ENCODE results near the gene MKNK1. TPM values are rescaled to one million over a fixed set of nuclear protein-coding genes. Genes with fewer than 3 reads are reported as not detected.
A peak's percentile ranks its signal among the peaks of the same experiment; 100 is the strongest.

The MKNK1 gene
- total RNA-seq, 1 donor from 2014 or later, result 77.6 TPM

DNA sequence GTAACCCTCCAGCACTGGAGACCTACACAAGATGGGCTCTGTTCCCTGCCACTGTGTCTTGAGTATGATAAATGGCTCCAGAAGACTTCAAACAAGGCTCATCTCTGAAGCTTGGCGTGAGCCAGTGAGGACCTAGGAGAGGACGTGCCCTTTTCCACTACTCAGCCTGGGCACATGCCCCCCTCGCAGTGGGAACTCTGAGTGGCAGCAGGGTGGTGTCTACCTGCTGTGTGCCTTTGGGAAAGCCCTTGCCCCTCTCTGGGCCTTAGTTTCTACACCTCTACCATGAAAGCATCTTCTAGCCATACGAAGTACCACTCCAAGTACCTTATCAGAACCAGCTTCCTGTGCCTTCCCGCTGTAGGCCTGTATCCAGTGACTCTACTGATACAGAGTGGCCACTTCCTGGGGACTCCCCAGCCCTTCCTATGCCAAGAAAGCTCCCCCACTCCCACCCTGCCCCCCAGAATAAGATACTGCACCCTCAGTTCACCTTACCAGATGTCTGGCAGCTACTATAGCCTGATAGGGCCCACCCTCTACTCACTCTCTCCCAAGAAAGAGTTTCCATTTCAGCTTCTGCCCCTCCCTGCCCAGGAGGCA lies 15.7 kb upstream of the MKNK1 start:
- TF ChIP-seq, protein P1, sequence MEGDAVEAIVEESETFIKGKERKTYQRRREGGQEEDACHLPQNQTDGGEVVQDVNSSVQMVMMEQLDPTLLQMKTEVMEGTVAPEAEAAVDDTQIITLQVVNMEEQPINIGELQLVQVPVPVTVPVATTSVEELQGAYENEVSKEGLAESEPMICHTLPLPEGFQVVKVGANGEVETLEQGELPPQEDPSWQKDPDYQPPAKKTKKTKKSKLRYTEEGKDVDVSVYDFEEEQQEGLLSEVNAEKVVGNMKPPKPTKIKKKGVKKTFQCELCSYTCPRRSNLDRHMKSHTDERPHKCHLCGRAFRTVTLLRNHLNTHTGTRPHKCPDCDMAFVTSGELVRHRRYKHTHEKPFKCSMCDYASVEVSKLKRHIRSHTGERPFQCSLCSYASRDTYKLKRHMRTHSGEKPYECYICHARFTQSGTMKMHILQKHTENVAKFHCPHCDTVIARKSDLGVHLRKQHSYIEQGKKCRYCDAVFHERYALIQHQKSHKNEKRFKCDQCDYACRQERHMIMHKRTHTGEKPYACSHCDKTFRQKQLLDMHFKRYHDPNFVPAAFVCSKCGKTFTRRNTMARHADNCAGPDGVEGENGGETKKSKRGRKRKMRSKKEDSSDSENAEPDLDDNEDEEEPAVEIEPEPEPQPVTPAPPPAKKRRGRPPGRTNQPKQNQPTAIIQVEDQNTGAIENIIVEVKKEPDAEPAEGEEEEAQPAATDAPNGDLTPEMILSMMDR (IDR thresholded peaks at IDR 0.05), result no peak
- Histone ChIP-seq H3K4me3 (no peak overlapping the region), H3K4me1 (peaks cover 21% of the 10 kb centered on the region), H3K36me3 (no peaks in the 10 kb centered on the region), H3K27me3 (ENCODE audit: low read depth) (no peaks in the 10 kb centered on the region), H3K27ac (no peak overlapping the region), H3K9me3 (no peaks in the 10 kb centered on the region)
- no peak for DNase-seq
- ATAC-seq, result no peak
- intact Hi-C loops (cut with DNase I), result no loop called here

DNA sequence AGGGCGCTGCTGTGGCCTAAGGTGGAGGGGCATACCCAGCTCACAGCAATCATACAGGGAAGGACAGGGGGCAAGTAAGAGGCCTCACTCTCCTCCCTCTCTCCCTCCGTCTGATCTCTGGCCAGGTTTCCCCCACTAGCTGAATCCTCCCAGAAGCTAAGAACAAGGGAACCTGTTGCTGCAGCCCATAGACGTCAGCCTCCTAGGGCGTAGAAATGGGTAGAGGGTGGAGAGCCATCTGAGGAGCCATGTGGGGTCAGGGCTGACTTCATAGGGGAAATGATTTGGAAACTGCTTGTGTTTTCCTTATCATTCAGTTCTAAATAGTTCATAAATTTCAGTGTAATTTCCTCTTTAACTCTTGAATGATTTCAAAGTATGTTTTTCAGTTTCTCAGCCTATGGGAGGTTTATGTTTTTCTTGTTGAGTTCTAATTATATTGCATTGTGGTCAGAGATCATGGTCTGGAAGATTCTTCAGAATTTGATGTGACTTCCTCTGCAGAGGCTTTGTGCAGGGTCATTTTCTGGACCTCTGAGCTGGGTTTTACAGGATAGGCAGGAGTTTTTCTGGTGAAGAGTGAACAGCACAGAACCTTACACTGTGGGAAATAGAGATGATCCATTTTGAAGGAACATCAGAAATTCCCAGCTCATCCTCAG lies 14.8 kb upstream of the MKNK1 start:
- H3K27me3 ChIP-seq (ENCODE audit: low read depth), result no peaks in the 10 kb centered on the region
- intact Hi-C loops (cut with DNase I), result no loop called here
- no peak for DNase-seq
- no peaks in the 10 kb centered on the region for H3K9me3 ChIP-seq
- H3K4me3 ChIP-seq, result no peak overlapping the region
- no peak overlapping the region for H3K27ac ChIP-seq
- H3K36me3 ChIP-seq, result no peaks in the 10 kb centered on the region
- H3K4me1 ChIP-seq, result peaks cover 30% of the 10 kb centered on the region
- no peak for ATAC-seq
- TF ChIP-seq, protein P1 (IDR thresholded peaks at IDR 0.05), result no peak

DNA sequence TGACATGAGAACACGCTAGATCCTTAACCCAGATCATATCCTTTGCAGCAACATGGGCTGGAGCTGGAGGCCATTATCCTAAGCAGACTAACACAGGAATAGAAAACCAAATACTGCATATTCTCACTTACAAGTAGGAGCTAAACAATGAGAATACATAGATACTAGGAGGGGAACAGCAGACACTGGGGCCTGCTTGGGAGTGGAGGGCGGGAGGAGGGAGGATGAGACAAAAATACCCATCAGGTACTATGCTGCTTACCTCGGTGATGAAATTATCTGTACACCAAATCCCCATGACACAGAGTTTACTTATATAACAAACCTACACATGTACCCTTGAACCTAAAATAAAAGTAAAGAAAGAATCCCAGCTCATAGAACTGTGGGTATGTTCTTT lies 13.8 kb upstream of the MKNK1 start:
- H3K27ac ChIP-seq, result no peak overlapping the region
- no peaks in the 10 kb centered on the region for H3K9me3 ChIP-seq
- TF ChIP-seq, protein P1 (IDR thresholded peaks at IDR 0.05), result no peak
- H3K4me1 ChIP-seq, result peaks cover 40% of the 10 kb centered on the region
- H3K4me3 ChIP-seq, result no peak overlapping the region
- no peaks in the 10 kb centered on the region for H3K27me3 ChIP-seq (ENCODE audit: low read depth)
- ATAC-seq (no peak), DNase-seq (no peak)
- intact Hi-C loops (cut with DNase I), result no loop called here
- H3K36me3 ChIP-seq, result peaks cover 4% of the 10 kb centered on the region

DNA sequence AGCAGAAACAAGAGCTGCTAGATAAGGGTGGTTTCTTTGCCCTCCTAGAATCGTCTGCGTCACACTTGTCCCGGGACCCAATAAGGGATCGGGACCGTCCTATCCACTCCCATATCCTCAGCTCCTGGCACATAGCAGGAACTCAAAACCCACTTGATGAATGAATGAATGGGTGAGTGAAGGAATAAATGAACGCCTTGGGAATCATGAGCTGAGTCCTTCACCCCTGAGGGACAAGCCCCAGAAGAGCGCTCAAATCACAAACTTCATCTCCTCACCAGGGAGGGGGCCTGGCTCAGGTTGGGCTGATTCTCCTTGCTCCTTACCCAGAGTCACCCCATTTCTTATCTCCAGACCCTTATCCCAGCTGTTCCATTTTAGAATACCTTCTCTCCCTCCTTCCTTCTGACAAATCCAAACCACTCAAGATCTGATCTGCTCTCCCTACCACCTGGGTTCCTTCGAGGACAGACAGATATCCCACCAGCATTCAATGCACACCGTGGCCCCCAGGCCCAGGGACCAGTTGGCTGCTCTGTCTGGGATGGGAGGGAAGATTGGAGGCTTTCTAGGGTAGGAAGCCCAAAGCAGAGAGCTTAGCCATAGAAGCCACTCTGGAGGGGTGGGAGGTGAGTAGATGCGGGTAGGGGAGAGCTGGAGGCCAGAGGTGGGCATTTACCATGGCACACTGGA lies 13.2 kb upstream of the MKNK1 start:
- no peaks in the 10 kb centered on the region for H3K27me3 ChIP-seq (ENCODE audit: low read depth)
- TF ChIP-seq, protein P1 (IDR thresholded peaks at IDR 0.05), result no peak
- peak overlapping the region; percentile 84 for H3K4me3 ChIP-seq
- ATAC-seq (peak; percentile 29 to 46), DNase-seq (no peak)
- peak overlapping the region; percentile 92 for H3K27ac ChIP-seq
- H3K4me1 ChIP-seq, result peaks cover 46% of the 10 kb centered on the region
- intact Hi-C loops (cut with DNase I), result no loop called here
- peaks cover 8% of the 10 kb centered on the region for H3K36me3 ChIP-seq
- H3K9me3 ChIP-seq, result no peaks in the 10 kb centered on the region

DNA sequence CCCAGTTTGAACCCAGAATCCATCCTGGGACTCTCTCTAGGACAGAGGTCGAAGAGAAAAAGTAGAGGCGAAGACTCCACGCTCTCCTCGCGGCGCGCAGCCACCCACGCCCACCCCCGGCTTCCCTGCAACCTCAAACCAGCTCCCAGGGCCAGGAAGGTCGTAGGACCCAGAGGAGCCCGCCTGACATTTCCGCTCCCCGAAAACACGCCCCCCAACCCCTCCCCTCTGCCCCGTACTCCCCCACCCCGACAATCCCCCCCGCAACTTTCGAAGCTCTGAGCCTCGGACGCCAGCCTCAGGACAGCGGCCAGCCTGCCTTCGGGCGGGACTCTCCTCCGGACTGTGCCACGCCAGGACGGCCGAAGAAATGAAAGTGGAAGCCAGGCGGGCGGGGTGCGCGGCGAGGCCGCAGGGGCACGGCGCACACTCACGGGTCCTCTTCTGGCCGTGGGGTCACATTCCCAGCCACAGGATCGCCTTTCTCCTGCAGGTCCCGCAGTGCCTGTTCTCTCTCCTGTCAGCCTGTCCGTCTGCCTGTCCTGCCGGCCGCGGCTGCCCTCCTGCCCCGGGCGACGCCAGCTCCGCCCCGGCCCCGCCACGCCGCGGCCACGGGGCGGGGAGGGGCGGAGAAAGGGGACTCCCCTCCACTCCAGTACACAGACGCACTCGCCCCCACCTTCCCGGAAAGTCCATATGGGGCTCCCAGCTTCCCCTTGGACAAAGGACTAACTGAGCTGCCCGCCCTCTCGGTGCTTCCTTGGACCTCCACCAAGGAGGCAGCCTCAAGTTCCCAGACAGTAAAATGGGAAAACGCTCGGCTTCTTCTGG lies 12.4 kb upstream of the MKNK1 start, which contains the start of gene MOB3C:
Gene MOB3C (minus strand): TSS at position 535 of the 831 bp plus-strand sequence. CDS start 3,490 bp downstream, outside the sequence.
- intact Hi-C loops (cut with DNase I), result no loop called here
- no peaks in the 10 kb centered on the region for H3K9me3 ChIP-seq
- TF ChIP-seq, protein P1 (IDR thresholded peaks at IDR 0.05), result no peak

More for the DNA sequence above, 12.4 kb upstream of the MKNK1 start, which contains the start of gene MOB3C:
- Histone ChIP-seq H3K27me3 (ENCODE audit: low read depth) (no peaks in the 10 kb centered on the region), H3K4me3 (peak within 1 kb of the TSS; percentile 84), H3K4me1 (peaks cover 54% of the 10 kb centered on the region), H3K27ac (peak within 1 kb of the TSS; percentile 92), H3K36me3 (peaks cover 15% of the 10 kb centered on the region)
- ATAC-seq (peak; percentile 92 to 94), DNase-seq (peak; percentile 88)
